MM.1S (cell line): Measurements from ENCODE around the gene FGF14.

Experiments used
- CTCF ChIP-seq: fragments of 300-600 bp; sonication (generic); IDR thresholded peaks from 2 replicates; pipeline ENCODE4 v1.5.1; 2016; ENCODE audit warnings: antibody characterized with exemption, low read length, mixed read lengths
- EZH2phosphoT487 ChIP-seq: fragments of 300-600 bp; sonication (generic); IDR thresholded peaks from 2 replicates; pipeline ENCODE4 v1.6.1; 2018; ENCODE audit warnings: antibody characterized with exemption, low read length

GRCh38 chr13:102367836-102368235 is 34.0 kb downstream of the FGF14 start:
- TF ChIP-seq CTCF (no peak), EZH2phosphoT487 (no peak)
